ENCODE data around the gene IMPG1.

DNA sequence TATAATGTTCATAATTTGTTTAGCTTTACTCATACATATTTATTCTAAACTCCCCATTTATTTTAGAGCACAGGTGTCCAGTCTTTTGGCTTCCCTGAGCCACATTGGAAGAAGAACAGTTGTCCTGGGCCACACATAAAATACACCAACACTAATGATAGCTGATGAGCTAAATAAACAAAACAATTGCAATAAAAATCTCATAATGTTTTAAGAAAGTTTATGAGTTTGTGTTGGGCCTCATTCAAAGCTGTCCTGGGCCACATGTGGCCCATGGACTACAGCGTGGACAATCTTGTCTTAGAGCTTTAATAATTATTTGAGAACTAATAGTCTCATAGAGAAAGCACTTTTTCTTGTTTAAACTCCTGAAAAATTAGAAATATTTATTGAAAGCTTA, 192.2 kb downstream of the IMPG1 start:
- no peak for TF ChIP-seq POLR2A (IDR thresholded peaks at IDR 0.05)
- TF ChIP-seq, protein P1, sequence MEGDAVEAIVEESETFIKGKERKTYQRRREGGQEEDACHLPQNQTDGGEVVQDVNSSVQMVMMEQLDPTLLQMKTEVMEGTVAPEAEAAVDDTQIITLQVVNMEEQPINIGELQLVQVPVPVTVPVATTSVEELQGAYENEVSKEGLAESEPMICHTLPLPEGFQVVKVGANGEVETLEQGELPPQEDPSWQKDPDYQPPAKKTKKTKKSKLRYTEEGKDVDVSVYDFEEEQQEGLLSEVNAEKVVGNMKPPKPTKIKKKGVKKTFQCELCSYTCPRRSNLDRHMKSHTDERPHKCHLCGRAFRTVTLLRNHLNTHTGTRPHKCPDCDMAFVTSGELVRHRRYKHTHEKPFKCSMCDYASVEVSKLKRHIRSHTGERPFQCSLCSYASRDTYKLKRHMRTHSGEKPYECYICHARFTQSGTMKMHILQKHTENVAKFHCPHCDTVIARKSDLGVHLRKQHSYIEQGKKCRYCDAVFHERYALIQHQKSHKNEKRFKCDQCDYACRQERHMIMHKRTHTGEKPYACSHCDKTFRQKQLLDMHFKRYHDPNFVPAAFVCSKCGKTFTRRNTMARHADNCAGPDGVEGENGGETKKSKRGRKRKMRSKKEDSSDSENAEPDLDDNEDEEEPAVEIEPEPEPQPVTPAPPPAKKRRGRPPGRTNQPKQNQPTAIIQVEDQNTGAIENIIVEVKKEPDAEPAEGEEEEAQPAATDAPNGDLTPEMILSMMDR (IDR thresholded peaks at IDR 0.05), result no peak

Measured in body of pancreas (tissue), 4 donors.